ENCODE data around the gene SNRNP35. TPM values are rescaled to one million over a fixed set of nuclear protein-coding genes. Genes with fewer than 3 reads are reported as not detected.
"Not testable (repeated sequence)": the region's sequence is repeated elsewhere in the genome, so short reads cannot be mapped to it uniquely, and the experiment has no call there.

The SNRNP35 gene
- total and polyA plus RNA-seq, 4 donors: 23.3 to 72.7 (median 32.0) TPM

GRCh38 chr12:123445388-123446332, 12.3 kb upstream of the SNRNP35 start:
- H3K27ac ChIP-seq (ENCODE audit: low read depth in 1 of 2, low read length in 2 of 2): peak overlapping the region; percentile 87 to 97
- DNase-seq (peak in 1 of 2 donors; percentile 77), ATAC-seq (ENCODE audit: low FRiP score) (peak; percentile 80)
- H3K4me1 ChIP-seq (ENCODE audit: control insufficient read depth in 1 of 2, insufficient read depth in 2 of 2, low read length in 2 of 2): no peaks in the 10 kb centered on the region
- 11 to 12% methylated on average over 18 of the region's 18 CpGs for WGBS, 2 donors
- H3K4me3 ChIP-seq (ENCODE audit: low read length in 2 of 2): no peak overlapping the region
- intact Hi-C loops (cut with DNase I): no loop called here
- H3K27me3 ChIP-seq (ENCODE audit: control insufficient read depth in 1 of 2, insufficient read depth in 2 of 2, low read length in 1 of 2): no peaks in the 10 kb centered on the region
- no peaks in the 10 kb centered on the region for H3K9me3 ChIP-seq (ENCODE audit: control insufficient read depth, low read length)
- H3K36me3 ChIP-seq (ENCODE audit: control insufficient read depth in 1 of 2, insufficient read depth in 2 of 2, low read length in 1 of 2): no peaks in the 10 kb centered on the region

- no peaks in the 10 kb centered on the region for H3K27me3 ChIP-seq (ENCODE audit: control insufficient read depth in 1 of 2, insufficient read depth in 2 of 2, low read length in 1 of 2)
- H3K4me1 ChIP-seq (ENCODE audit: control insufficient read depth in 1 of 2, insufficient read depth in 2 of 2, low read length in 2 of 2): no peaks in the 10 kb centered on the region
- H3K36me3 ChIP-seq (ENCODE audit: control insufficient read depth in 1 of 2, insufficient read depth in 2 of 2, low read length in 1 of 2): no peaks in the 10 kb centered on the region
- ATAC-seq (ENCODE audit: low FRiP score) (peak; percentile 21), DNase-seq (no peak)
- WGBS, 2 donors: 26 to 27% methylated on average over 4 of the region's 4 CpGs
- intact Hi-C loops (cut with DNase I): no loop called here
- no peak overlapping the region for H3K4me3 ChIP-seq (ENCODE audit: low read length in 2 of 2)
- H3K9me3 ChIP-seq (ENCODE audit: control insufficient read depth, low read length): no peaks in the 10 kb centered on the region
- peak overlapping the region; percentile 39 to 97 for H3K27ac ChIP-seq (ENCODE audit: low read depth in 1 of 2, low read length in 2 of 2)
Observed at GRCh38 chr12:123446333-123446713, 11.6 kb upstream of the SNRNP35 start.

- no peak overlapping the region for H3K27ac ChIP-seq (ENCODE audit: low read depth in 1 of 2, low read length in 2 of 2)
- H3K36me3 ChIP-seq (ENCODE audit: control insufficient read depth in 1 of 2, insufficient read depth in 2 of 2, low read length in 1 of 2): no peaks in the 10 kb centered on the region
- ATAC-seq (ENCODE audit: low FRiP score): no peak
- DNase-seq: no peak
- H3K4me1 ChIP-seq (ENCODE audit: control insufficient read depth in 1 of 2, insufficient read depth in 2 of 2, low read length in 2 of 2): no peaks in the 10 kb centered on the region
- H3K27me3 ChIP-seq (ENCODE audit: control insufficient read depth in 1 of 2, insufficient read depth in 2 of 2, low read length in 1 of 2): no peaks in the 10 kb centered on the region
- WGBS, 2 donors: 89 to 92% methylated on average over 2 of the region's 2 CpGs
- H3K9me3 ChIP-seq (ENCODE audit: control insufficient read depth, low read length): no peaks in the 10 kb centered on the region
- intact Hi-C loops (cut with DNase I): no loop called here
- no peak overlapping the region for H3K4me3 ChIP-seq (ENCODE audit: low read length in 2 of 2)
Observed at GRCh38 chr12:123449249-123449733, 8.6 kb upstream of the SNRNP35 start.

- 86 to 87% methylated on average over 4 of the region's 4 CpGs for WGBS, 2 donors
- H3K4me3 ChIP-seq (ENCODE audit: low read length in 2 of 2): no peak overlapping the region
- DNase-seq: no peak
- ATAC-seq (ENCODE audit: low FRiP score): no peak
- intact Hi-C loops (cut with DNase I): no loop called here
- no peak overlapping the region for H3K27ac ChIP-seq (ENCODE audit: low read depth in 1 of 2, low read length in 2 of 2)
- no peaks in the 10 kb centered on the region for H3K36me3 ChIP-seq (ENCODE audit: control insufficient read depth in 1 of 2, insufficient read depth in 2 of 2, low read length in 1 of 2)
- no peaks in the 10 kb centered on the region for H3K4me1 ChIP-seq (ENCODE audit: control insufficient read depth in 1 of 2, insufficient read depth in 2 of 2, low read length in 2 of 2)
- no peaks in the 10 kb centered on the region for H3K9me3 ChIP-seq (ENCODE audit: control insufficient read depth, low read length)
- no peaks in the 10 kb centered on the region for H3K27me3 ChIP-seq (ENCODE audit: control insufficient read depth in 1 of 2, insufficient read depth in 2 of 2, low read length in 1 of 2)
Observed at GRCh38 chr12:123449856-123450255, 8.1 kb upstream of the SNRNP35 start.

- Histone ChIP-seq H3K27ac (ENCODE audit: low read depth in 1 of 2, low read length in 2 of 2) (no peak overlapping the region), H3K4me1 (ENCODE audit: control insufficient read depth in 1 of 2, insufficient read depth in 2 of 2, low read length in 2 of 2) (no peaks in the 10 kb centered on the region), H3K4me3 (ENCODE audit: low read length in 2 of 2) (no peak overlapping the region), H3K36me3 (ENCODE audit: control insufficient read depth in 1 of 2, insufficient read depth in 2 of 2, low read length in 1 of 2) (no peaks in the 10 kb centered on the region), H3K27me3 (ENCODE audit: control insufficient read depth in 1 of 2, insufficient read depth in 2 of 2, low read length in 1 of 2) (no peaks in the 10 kb centered on the region), H3K9me3 (ENCODE audit: control insufficient read depth, low read length) (no peaks in the 10 kb centered on the region)
- 93 to 94% methylated on average over 9 of the region's 9 CpGs for WGBS, 2 donors
- intact Hi-C loops (cut with DNase I): no loop called here
- no peak for DNase-seq
- no peak for ATAC-seq (ENCODE audit: low FRiP score)
Observed at GRCh38 chr12:123450636-123451035, 7.3 kb upstream of the SNRNP35 start.

GRCh38 chr12:123452276-123452550, 5.7 kb upstream of the SNRNP35 start:
- ATAC-seq (ENCODE audit: low FRiP score); H3K9me3 ChIP-seq (ENCODE audit: control insufficient read depth, low read length); intact Hi-C loops (cut with DNase I); H3K36me3 ChIP-seq (ENCODE audit: control insufficient read depth in 1 of 2, insufficient read depth in 2 of 2, low read length in 1 of 2); H3K4me3 ChIP-seq (ENCODE audit: low read length in 2 of 2); H3K27ac ChIP-seq (ENCODE audit: low read depth in 1 of 2, low read length in 2 of 2); H3K27me3 ChIP-seq (ENCODE audit: control insufficient read depth in 1 of 2, insufficient read depth in 2 of 2, low read length in 1 of 2); H3K4me1 ChIP-seq (ENCODE audit: control insufficient read depth in 1 of 2, insufficient read depth in 2 of 2, low read length in 2 of 2); DNase-seq: not testable (repeated sequence)
- 50 to 52% methylated on average over 1 of the region's 1 CpG for WGBS, 2 donors

- H3K4me3 ChIP-seq (ENCODE audit: low read length in 2 of 2): no peak overlapping the region
- H3K36me3 ChIP-seq (ENCODE audit: control insufficient read depth in 1 of 2, insufficient read depth in 2 of 2, low read length in 1 of 2): no peaks in the 10 kb centered on the region
- no peaks in the 10 kb centered on the region for H3K4me1 ChIP-seq (ENCODE audit: control insufficient read depth in 1 of 2, insufficient read depth in 2 of 2, low read length in 2 of 2)
- DNase-seq (no peak), ATAC-seq (ENCODE audit: low FRiP score) (no peak)
- H3K27ac ChIP-seq (ENCODE audit: low read depth in 1 of 2, low read length in 2 of 2): no peak overlapping the region
- no peaks in the 10 kb centered on the region for H3K27me3 ChIP-seq (ENCODE audit: control insufficient read depth in 1 of 2, insufficient read depth in 2 of 2, low read length in 1 of 2)
- no peaks in the 10 kb centered on the region for H3K9me3 ChIP-seq (ENCODE audit: control insufficient read depth, low read length)
- intact Hi-C loops (cut with DNase I): no loop called here
- 36 to 41% methylated on average over 3 of the region's 3 CpGs for WGBS, 2 donors
Observed at GRCh38 chr12:123453165-123453564, 4.8 kb upstream of the SNRNP35 start.

GRCh38 chr12:123463174-123463573, 5.2 kb downstream of the SNRNP35 start:
- H3K9me3 ChIP-seq (ENCODE audit: control insufficient read depth, low read length); H3K4me1 ChIP-seq (ENCODE audit: control insufficient read depth in 1 of 2, insufficient read depth in 2 of 2, low read length in 2 of 2); ATAC-seq (ENCODE audit: low FRiP score); intact Hi-C loops (cut with DNase I); H3K4me3 ChIP-seq (ENCODE audit: low read length in 2 of 2); DNase-seq; H3K36me3 ChIP-seq (ENCODE audit: control insufficient read depth in 1 of 2, insufficient read depth in 2 of 2, low read length in 1 of 2); H3K27me3 ChIP-seq (ENCODE audit: control insufficient read depth in 1 of 2, insufficient read depth in 2 of 2, low read length in 1 of 2); H3K27ac ChIP-seq (ENCODE audit: low read depth in 1 of 2, low read length in 2 of 2): not testable (repeated sequence)
- WGBS, 2 donors: 93% methylated on average over 11 of the region's 11 CpGs

GRCh38 chr12:123465084-123465483, 7.1 kb downstream of the SNRNP35 start:
- intact Hi-C loops (cut with DNase I): no loop called here
- DNase-seq (peak in 1 of 2 donors; percentile 19), ATAC-seq (ENCODE audit: low FRiP score) (no peak)
- Histone ChIP-seq H3K9me3 (ENCODE audit: control insufficient read depth, low read length) (no peaks in the 10 kb centered on the region), H3K36me3 (ENCODE audit: control insufficient read depth in 1 of 2, insufficient read depth in 2 of 2, low read length in 1 of 2) (peaks cover 0 to 2% of the 10 kb centered on the region in 2 donors), H3K27me3 (ENCODE audit: control insufficient read depth in 1 of 2, insufficient read depth in 2 of 2, low read length in 1 of 2) (no peaks in the 10 kb centered on the region), H3K27ac (ENCODE audit: low read depth in 1 of 2, low read length in 2 of 2) (no peak overlapping the region), H3K4me3 (ENCODE audit: low read length in 2 of 2) (no peak overlapping the region), H3K4me1 (ENCODE audit: control insufficient read depth in 1 of 2, insufficient read depth in 2 of 2, low read length in 2 of 2) (peaks cover 0 to 3% of the 10 kb centered on the region in 2 donors)
- WGBS, 2 donors: 47 to 53% methylated on average over 4 of the region's 4 CpGs

Data from aorta (tissue), 5 donors.